ENCODE results near the gene PIP5K1B. TPM values are rescaled to one million over a fixed set of nuclear protein-coding genes. Genes with fewer than 3 reads are reported as not detected.
"Not testable (repeated sequence)": the region's sequence is repeated elsewhere in the genome, so short reads cannot be mapped to it uniquely, and the experiment has no call there.

Gene PIP5K1B
- 0.04 and 0.13 TPM in 2 replicates for total RNA-seq

GRCh38 chr9:68704814-68705530, at the start of gene PIP5K1B:
Gene PIP5K1B, plus strand, starts transcription at chr9:68705240. Its CDS starts 117,375 bp downstream, at chr9:68822615.
- DNase-seq (ENCODE audit: low read depth, low spot score) = no peak

- DNase-seq (ENCODE audit: low read depth, low spot score) = no peak
These were observed 41.0 kb upstream of the PIP5K1B start for GRCh38 chr9:68664036-68664435.

GRCh38 chr9:68668127-68668526, 36.9 kb upstream of the PIP5K1B start:
- no peak for DNase-seq (ENCODE audit: low read depth, low spot score)

GRCh38 chr9:68669218-68669617, 35.8 kb upstream of the PIP5K1B start:
- DNase-seq (ENCODE audit: low read depth, low spot score) = no peak

GRCh38 chr9:68672215-68672614, 32.8 kb upstream of the PIP5K1B start:
- DNase-seq (ENCODE audit: low read depth, low spot score) = no peak

- no peak for DNase-seq (ENCODE audit: low read depth, low spot score)
These were observed 32.4 kb upstream of the PIP5K1B start for GRCh38 chr9:68672625-68673024.

- DNase-seq (ENCODE audit: low read depth, low spot score) = no peak
These were observed 26.6 kb upstream of the PIP5K1B start for GRCh38 chr9:68678430-68678829.

GRCh38 chr9:68683433-68683832, 21.6 kb upstream of the PIP5K1B start:
- no peak for DNase-seq (ENCODE audit: low read depth, low spot score)

- no peak for DNase-seq (ENCODE audit: low read depth, low spot score)
These were observed 19.8 kb upstream of the PIP5K1B start for GRCh38 chr9:68685213-68685612.

- no peak for DNase-seq (ENCODE audit: low read depth, low spot score)
These were observed 19.3 kb upstream of the PIP5K1B start for GRCh38 chr9:68685770-68686169.

- peak; percentile 26 for DNase-seq (ENCODE audit: low read depth, low spot score)
These were observed 15.0 kb upstream of the PIP5K1B start for GRCh38 chr9:68690088-68690487.

- DNase-seq (ENCODE audit: low read depth, low spot score) = no peak
These were observed 12.5 kb upstream of the PIP5K1B start for GRCh38 chr9:68692519-68692918.

GRCh38 chr9:68694125-68694524, 10.9 kb upstream of the PIP5K1B start:
- DNase-seq (ENCODE audit: low read depth, low spot score) = no peak

GRCh38 chr9:68697851-68698250, 7.2 kb upstream of the PIP5K1B start:
- no peak for DNase-seq (ENCODE audit: low read depth, low spot score)

- no peak for DNase-seq (ENCODE audit: low read depth, low spot score)
These were observed 6.0 kb upstream of the PIP5K1B start for GRCh38 chr9:68698943-68699509.

- not testable (repeated sequence) for DNase-seq (ENCODE audit: low read depth, low spot score)
These were observed 5.4 kb upstream of the PIP5K1B start for GRCh38 chr9:68699625-68700024.

- DNase-seq (ENCODE audit: low read depth, low spot score) = no peak
These were observed 2.5 kb upstream of the PIP5K1B start for GRCh38 chr9:68702493-68702892.

GRCh38 chr9:68703672-68704071, 1.4 kb upstream of the PIP5K1B start:
- DNase-seq (ENCODE audit: low read depth, low spot score) = no peak

GRCh38 chr9:68704498-68704813, 584 bp upstream of the PIP5K1B start:
- no peak for DNase-seq (ENCODE audit: low read depth, low spot score)

- no peak for DNase-seq (ENCODE audit: low read depth, low spot score)
These were observed 707 bp downstream of the PIP5K1B start for GRCh38 chr9:68705531-68706362.

- DNase-seq (ENCODE audit: low read depth, low spot score) = no peak
These were observed 1.5 kb downstream of the PIP5K1B start for GRCh38 chr9:68706363-68707201.
